Neuronal stem cell (in vitro differentiated cells): ENCODE results near the gene ALDH1L1.
A peak's percentile ranks its signal among the peaks of the same experiment; 100 is the strongest.

ENCODE experiments used
- DNase-seq: peaks from one replicate; pipeline ENCODE4 v3.0.0-alpha.2; 2013; ENCODE audit warnings: low spot score
- H2AFZ ChIP-seq: one replicate; pipeline ENCODE4 v1.6.1; 2013; ENCODE audit warnings: mild to moderate bottlenecking, low read length, inconsistent platforms
- H2AK5ac ChIP-seq: 2 replicates; pipeline ENCODE4 v1.6.1; 2013; ENCODE audit warnings: low read depth, mild to moderate bottlenecking, inconsistent platforms, low read length, moderate library complexity, mixed read lengths
- H2BK120ac ChIP-seq: 2 replicates; pipeline ENCODE4 v1.6.1; 2013; ENCODE audit warnings: low read depth, mild to moderate bottlenecking, inconsistent platforms, low read length, moderate library complexity, mixed read lengths
- H2BK12ac ChIP-seq: one replicate; pipeline ENCODE4 v1.6.1; 2013; ENCODE audit warnings: low read length, inconsistent platforms
- H2BK15ac ChIP-seq: 2 replicates; pipeline ENCODE4 v1.6.1; 2013; ENCODE audit warnings: mild to moderate bottlenecking, low read length, inconsistent platforms, mixed read lengths
- H2BK5ac ChIP-seq: one replicate; pipeline ENCODE4 v1.6.1; 2013; ENCODE audit warnings: inconsistent platforms, mild to moderate bottlenecking, low read length, moderate library complexity
- H3K14ac ChIP-seq: one replicate; pipeline ENCODE4 v1.6.1; 2013; ENCODE audit warnings: low read length, inconsistent platforms
- H3K18ac ChIP-seq: 2 replicates; pipeline ENCODE4 v1.6.1; 2013; ENCODE audit warnings: low read length, inconsistent platforms
- H3K23ac ChIP-seq: 2 replicates; pipeline ENCODE4 v1.6.1; 2013; ENCODE audit warnings: low read depth, mild to moderate bottlenecking, mixed read lengths, low read length, inconsistent platforms; ENCODE audit not compliant: poor library complexity
- H3K27ac ChIP-seq: replicated peaks from 3 replicates; pipeline ENCODE4 v1.5.1; 2013; ENCODE audit warnings: low read length, inconsistent platforms
- H3K27me3 ChIP-seq, 3 experiments: 2 replicates each; pipeline ENCODE4 v1.6.1; 2013; ENCODE audit warnings: low read length in 3 of 3, mild to moderate bottlenecking in 2 of 3, inconsistent platforms in 1 of 3, low read depth in 1 of 3, mixed read lengths in 1 of 3, moderate library complexity in 1 of 3; ENCODE audit not compliant: control insufficient read depth in 3 of 3, insufficient read depth in 3 of 3
- H3K36me3 ChIP-seq, 2 donors: replicated peaks in 1 of 2; 2 replicates each; pipeline ENCODE4 v1.6.1; 2013; ENCODE audit warnings: low read length in 2 of 2; ENCODE audit not compliant: control insufficient read depth in 2 of 2, insufficient read depth in 2 of 2
- H3K4ac ChIP-seq: 2 replicates; pipeline ENCODE4 v1.6.1; 2013; ENCODE audit warnings: inconsistent platforms, mild to moderate bottlenecking, low read length, moderate library complexity
- H3K4me1 ChIP-seq, 2 donors: 1 replicate in 1 of 2; 2 replicates in 1 of 2; pipeline ENCODE4 v1.6.1; 2013; ENCODE audit warnings: low read length in 2 of 2, low read depth in 1 of 2; ENCODE audit not compliant: control insufficient read depth in 2 of 2, insufficient read depth in 1 of 2
- H3K4me2 ChIP-seq: one replicate; pipeline ENCODE4 v1.6.1; 2013; ENCODE audit warnings: mild to moderate bottlenecking, low read length, inconsistent platforms; ENCODE audit not compliant: insufficient read depth, poor library complexity, severe bottlenecking
- H3K4me3 ChIP-seq, 2 donors: 2 replicates each; pipeline ENCODE4 v1.5.1; 2013; ENCODE audit warnings: low read length in 2 of 2, mild to moderate bottlenecking in 2 of 2, inconsistent platforms in 1 of 2, moderate library complexity in 1 of 2
- H3K79me1 ChIP-seq: one replicate; pipeline ENCODE4 v1.6.1; 2013; ENCODE audit warnings: low read depth, mild to moderate bottlenecking, inconsistent platforms, low read length, moderate library complexity
- H3K9ac ChIP-seq: one replicate; pipeline ENCODE4 v1.6.1; 2013; ENCODE audit warnings: mild to moderate bottlenecking, low read depth, low read length, inconsistent platforms; ENCODE audit not compliant: poor library complexity
- H3K9me3 ChIP-seq, 2 donors: replicated peaks in 1 of 2; 2 replicates each; pipeline versions ENCODE3 to v1.6.1; 2013; ENCODE audit warnings: low read length in 2 of 2, mild to moderate bottlenecking in 2 of 2, inconsistent platforms in 1 of 2, low read depth in 1 of 2, mixed read lengths in 1 of 2, moderate library complexity in 1 of 2; ENCODE audit not compliant: control insufficient read depth in 2 of 2, insufficient read depth in 1 of 2
- H4K8ac ChIP-seq: one replicate; pipeline ENCODE4 v1.6.1; 2013; ENCODE audit warnings: low read depth, mild to moderate bottlenecking, inconsistent platforms, low read length, moderate library complexity
- H4K91ac ChIP-seq: one replicate; pipeline ENCODE4 v1.6.1; 2013; ENCODE audit warnings: low read length, low read depth, mild to moderate bottlenecking, inconsistent platforms; ENCODE audit not compliant: poor library complexity
- WGBS, 2 donors: extraction: QIAGEN DNeasy Blood & Tissue Kit; methylation state at CpG; one replicate each; pipeline ENCODE4 v1.1.7; 2013; ENCODE audit warnings: missing lambda C conversion rate in 2 of 2, mixed read lengths in 1 of 2; ENCODE audit not compliant: insufficient read length in 2 of 2, insufficient replicate concordance in 1 of 2; ENCODE audit errors: extremely low coverage in 2 of 2; 5-methylcytosine and 5-hydroxymethylcytosine counted together

ALDH1L1 gene

GRCh38 chr3:126161309-126161708 lies 19.1 kb downstream of the ALDH1L1 start:
- H2AK5ac ChIP-seq: no peak overlapping the region
- H3K4me2 ChIP-seq: no peak overlapping the region
- no peak overlapping the region for H3K4ac ChIP-seq
- H4K8ac ChIP-seq: no peak overlapping the region
- no peak overlapping the region for H2AFZ ChIP-seq
- H2BK5ac ChIP-seq: no peak overlapping the region
- H2BK15ac ChIP-seq: no peak overlapping the region
- H2BK120ac ChIP-seq: no peak overlapping the region
- no peaks in the 10 kb centered on the region for H3K36me3 ChIP-seq
- no peak for DNase-seq
- no peak overlapping the region for H4K91ac ChIP-seq
- no peak overlapping the region for H3K23ac ChIP-seq
- no peaks in the 10 kb centered on the region for H3K79me1 ChIP-seq
- peaks cover 0 to 5% of the 10 kb centered on the region in 2 donors for H3K4me1 ChIP-seq
- no peak overlapping the region for H3K18ac ChIP-seq
- no CpG with 5 or more reads among the region's 5 CpGs for WGBS, 2 donors
- no peak overlapping the region for H3K27ac ChIP-seq
- no peak overlapping the region for H2BK12ac ChIP-seq
- no peak overlapping the region for H3K4me3 ChIP-seq
- H3K9me3 ChIP-seq: peaks cover 0 to 2% of the 10 kb centered on the region in 2 donors
- H3K9ac ChIP-seq: no peak overlapping the region
- no peaks in the 10 kb centered on the region for H3K27me3 ChIP-seq
- H3K14ac ChIP-seq: no peak overlapping the region

DNA sequence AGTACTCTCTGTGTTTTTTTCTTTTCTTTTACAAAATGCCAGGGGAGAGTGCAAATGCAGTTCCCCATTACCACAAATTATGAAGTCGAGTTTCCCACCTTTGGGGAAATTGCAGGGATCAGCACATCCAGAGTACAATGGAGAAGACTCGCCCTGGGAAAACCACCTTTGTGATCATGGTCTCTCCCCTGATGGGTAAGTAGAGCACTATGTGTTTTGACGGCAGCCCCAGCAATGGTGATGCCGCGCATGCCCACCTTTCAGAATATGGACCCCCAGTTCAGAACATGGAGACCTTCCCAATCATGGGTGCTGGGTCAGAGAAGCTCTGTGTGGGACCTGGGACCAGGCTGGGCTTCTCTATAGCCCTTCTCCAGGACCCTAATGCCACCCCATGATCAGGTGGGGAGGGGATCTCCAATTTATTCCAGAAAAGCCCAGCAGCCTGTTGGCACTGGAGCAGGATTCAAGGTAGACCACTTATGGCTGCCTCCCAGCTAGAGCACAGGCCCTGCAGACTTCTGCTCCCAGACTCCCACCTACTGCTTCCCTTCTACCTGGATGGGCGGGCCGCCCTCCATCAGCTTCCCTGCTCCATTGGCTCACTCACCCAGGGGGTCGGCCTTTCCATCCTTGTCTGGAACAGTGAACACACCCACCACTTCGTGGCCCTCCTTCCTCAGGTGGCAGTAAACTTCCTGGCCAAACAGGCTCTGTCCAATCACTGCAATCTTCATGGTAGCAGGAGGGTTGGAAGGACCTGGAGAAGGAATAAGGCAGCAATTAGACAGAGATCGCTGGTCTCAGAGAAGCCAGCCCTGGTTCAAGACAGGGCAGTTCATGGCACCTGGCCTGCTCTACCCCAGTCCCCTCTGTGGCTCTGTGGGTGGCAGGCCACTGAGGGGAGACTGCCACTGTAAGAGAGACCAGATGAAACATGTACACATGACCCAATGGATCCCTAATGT lies 19.9 kb downstream of the ALDH1L1 start:
- no peak overlapping the region for H3K14ac ChIP-seq
- no peaks in the 10 kb centered on the region for H3K79me1 ChIP-seq
- H2AFZ ChIP-seq: no peak overlapping the region
- H2BK5ac ChIP-seq: no peak overlapping the region
- no peak overlapping the region for H2BK120ac ChIP-seq
- no peak overlapping the region for H4K8ac ChIP-seq
- no peaks in the 10 kb centered on the region for H3K36me3 ChIP-seq
- no CpG with 5 or more reads among the region's 10 CpGs for WGBS, 2 donors
- no peak overlapping the region for H3K9ac ChIP-seq
- no peak overlapping the region for H3K27ac ChIP-seq
- H3K4me1 ChIP-seq: peaks cover 0 to 5% of the 10 kb centered on the region in 2 donors
- peak overlapping the region; percentile 56 for H3K18ac ChIP-seq
- H3K4me3 ChIP-seq: no peak overlapping the region
- H3K4ac ChIP-seq: no peak overlapping the region
- no peak overlapping the region for H3K4me2 ChIP-seq
- DNase-seq: no peak
- H2AK5ac ChIP-seq: peak overlapping the region; percentile 6
- H2BK12ac ChIP-seq: no peak overlapping the region
- H3K27me3 ChIP-seq: no peaks in the 10 kb centered on the region
- H4K91ac ChIP-seq: no peak overlapping the region
- peak overlapping the region; percentile 35 for H2BK15ac ChIP-seq
- H3K23ac ChIP-seq: no peak overlapping the region
- peaks cover 0 to 2% of the 10 kb centered on the region in 2 donors for H3K9me3 ChIP-seq

DNA sequence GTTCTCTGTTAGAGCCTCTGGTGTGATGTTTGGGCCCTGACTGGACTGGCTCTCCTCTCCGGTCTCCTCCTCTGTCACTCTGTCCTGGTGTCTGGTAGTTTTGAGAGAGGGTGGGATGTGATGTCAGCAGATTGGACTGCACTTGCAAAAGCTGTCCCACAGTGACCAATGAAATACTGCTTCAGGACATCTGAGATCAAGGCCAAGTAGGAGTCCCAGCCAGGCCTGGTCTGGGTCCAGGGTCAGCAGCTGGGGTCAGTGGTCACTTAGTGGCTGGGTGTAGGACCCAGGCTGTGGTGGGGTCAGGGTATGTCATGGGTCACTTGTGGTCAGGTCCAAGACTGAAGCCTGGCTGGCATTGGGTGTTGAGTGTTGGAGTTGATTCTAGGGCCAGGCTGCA lies 20.9 kb downstream of the ALDH1L1 start:
- Histone ChIP-seq H3K18ac (no peak overlapping the region), H2AK5ac (no peak overlapping the region), H3K36me3 (no peaks in the 10 kb centered on the region), H3K27ac (no peak overlapping the region), H2BK5ac (no peak overlapping the region), H3K23ac (no peak overlapping the region), H3K14ac (peak overlapping the region; percentile 65), H3K4me2 (no peak overlapping the region), H2BK120ac (no peak overlapping the region), H3K4me3 (no peak overlapping the region), H2AFZ (no peak overlapping the region), H3K79me1 (no peaks in the 10 kb centered on the region), H2BK15ac (no peak overlapping the region), H4K8ac (no peak overlapping the region), H4K91ac (no peak overlapping the region), H3K27me3 (peaks cover 0 to under 1% (median 0%) of the 10 kb centered on the region in 3 experiments), H3K9ac (no peak overlapping the region), H3K4ac (no peak overlapping the region), H3K9me3 (peaks cover 0 to 2% of the 10 kb centered on the region in 2 donors), H3K4me1 (peaks cover 0 to 5% of the 10 kb centered on the region in 2 donors), H2BK12ac (no peak overlapping the region)
- no peak for DNase-seq
- no CpG with 5 or more reads among the region's 1 CpG for WGBS, 2 donors

GRCh38 chr3:126158912-126159454 lies 21.4 kb downstream of the ALDH1L1 start:
- H3K18ac ChIP-seq: peak overlapping the region; percentile 67
- no CpG with 5 or more reads among the region's 7 CpGs for WGBS, 2 donors
- no peak overlapping the region for H2AK5ac ChIP-seq
- no peak overlapping the region for H3K23ac ChIP-seq
- H2AFZ ChIP-seq: no peak overlapping the region
- no peaks in the 10 kb centered on the region for H3K36me3 ChIP-seq
- H3K27me3 ChIP-seq: peaks cover 0 to 3% (median 0%) of the 10 kb centered on the region in 3 experiments
- H2BK15ac ChIP-seq: no peak overlapping the region
- no peak overlapping the region for H2BK12ac ChIP-seq
- H3K79me1 ChIP-seq: no peaks in the 10 kb centered on the region
- H3K4ac ChIP-seq: no peak overlapping the region
- no peak for DNase-seq
- no peak overlapping the region for H3K4me2 ChIP-seq
- no peak overlapping the region for H2BK120ac ChIP-seq
- H3K4me1 ChIP-seq: peaks cover 0 to 5% of the 10 kb centered on the region in 2 donors
- no peak overlapping the region for H3K4me3 ChIP-seq
- H3K27ac ChIP-seq: no peak overlapping the region
- H4K8ac ChIP-seq: no peak overlapping the region
- H4K91ac ChIP-seq: no peak overlapping the region
- no peak overlapping the region for H3K14ac ChIP-seq
- no peaks in the 10 kb centered on the region for H3K9me3 ChIP-seq
- peak overlapping the region; percentile 72 for H2BK5ac ChIP-seq
- H3K9ac ChIP-seq: no peak overlapping the region
